DMS 273 (cell line): ENCODE measurements around the gene AKAP1.

Source experiments
- DNase-seq: peaks from one replicate; lab custom pipeline; 2025; ENCODE audit not compliant: unreplicated experiment; lab: John Stamatoyannopoulos, UW

Gene AKAP1

DNA sequence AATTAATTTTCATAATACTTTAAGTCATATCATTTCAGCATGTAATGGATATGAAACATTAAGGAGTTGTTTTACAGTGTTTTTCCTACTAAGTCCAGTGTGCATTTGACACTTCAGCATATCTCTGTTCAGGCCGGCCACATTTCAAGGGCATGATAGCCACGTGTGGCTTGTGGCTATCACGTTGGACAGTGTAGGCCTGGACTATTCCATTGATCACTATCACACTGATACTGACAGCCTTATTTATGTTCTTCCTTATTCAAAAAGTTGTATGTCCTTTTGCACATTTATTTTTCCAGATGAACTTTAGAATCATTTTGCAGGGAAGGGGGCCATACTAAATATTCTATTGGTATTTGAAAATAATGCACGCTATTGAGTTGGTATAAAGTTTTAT is 39.0 kb downstream of the AKAP1 start:
- no peak for DNase-seq

GRCh38 chr17:57125406-57125805 is 40.4 kb downstream of the AKAP1 start:
- DNase-seq, result peak; percentile 26

DNA sequence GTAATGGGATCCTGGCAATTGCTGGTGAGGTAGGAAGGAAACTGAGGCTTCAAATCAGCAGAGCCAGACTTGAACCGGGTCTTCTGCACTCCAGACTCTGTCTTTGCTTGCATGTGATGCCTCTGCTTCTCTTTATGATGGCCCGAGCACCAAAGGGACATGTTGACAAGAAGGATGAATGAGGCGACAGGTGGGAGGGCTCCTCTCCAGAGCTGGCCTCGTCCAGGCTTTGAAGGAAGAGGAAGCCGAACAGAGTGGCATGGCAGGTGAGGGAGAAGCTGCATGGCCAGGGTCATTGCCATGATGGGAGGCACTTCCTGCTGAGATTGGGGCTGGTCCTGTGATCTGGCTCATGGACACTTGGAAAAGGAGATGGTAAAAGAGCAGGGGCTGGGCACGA is 40.8 kb downstream of the AKAP1 start:
- no peak for DNase-seq

DNA sequence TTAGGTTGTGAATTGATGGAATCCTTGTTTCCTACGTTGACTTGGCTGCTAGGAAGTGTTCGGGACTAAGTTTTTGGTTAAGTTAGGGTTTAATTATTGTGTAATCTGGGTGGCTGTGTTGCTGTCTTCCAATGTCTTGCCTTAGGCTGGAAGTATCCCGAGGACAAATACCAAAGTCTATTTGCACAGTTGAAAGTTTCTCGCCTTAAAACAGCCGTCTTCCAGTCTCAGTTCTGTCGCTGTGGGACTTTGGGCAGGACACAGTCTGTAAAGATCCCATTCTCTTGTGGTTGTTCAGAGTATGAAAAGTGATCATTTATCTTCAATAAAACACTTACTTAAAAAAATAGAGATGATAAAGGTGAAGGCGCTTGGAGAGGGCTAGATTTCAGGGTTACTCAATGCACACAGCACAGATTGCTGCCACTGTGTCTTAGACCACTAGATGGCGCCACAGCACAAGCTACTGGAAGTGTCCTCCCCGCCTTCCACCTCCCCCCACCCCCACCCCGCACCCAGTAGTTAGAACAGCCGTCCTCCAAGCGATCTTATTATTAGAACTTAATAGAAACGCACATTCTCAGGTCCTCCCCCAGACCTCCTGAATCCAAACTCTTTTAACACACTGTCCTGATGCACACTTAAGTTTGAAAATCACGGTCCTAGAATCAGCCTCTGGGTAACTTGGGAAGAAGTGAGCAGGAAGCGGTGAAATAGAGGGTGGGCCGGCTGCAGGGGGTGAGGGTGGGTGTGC is 45.8 kb downstream of the AKAP1 start:
- DNase-seq, result peak; percentile 92

GRCh38 chr17:57132663-57133062 is 47.6 kb downstream of the AKAP1 start:
- DNase-seq, result no peak

GRCh38 chr17:57133486-57133885 is 48.4 kb downstream of the AKAP1 start:
- DNase-seq, result no peak

GRCh38 chr17:57135026-57135788 is 50.2 kb downstream of the AKAP1 start:
- DNase-seq, result no peak

DNA sequence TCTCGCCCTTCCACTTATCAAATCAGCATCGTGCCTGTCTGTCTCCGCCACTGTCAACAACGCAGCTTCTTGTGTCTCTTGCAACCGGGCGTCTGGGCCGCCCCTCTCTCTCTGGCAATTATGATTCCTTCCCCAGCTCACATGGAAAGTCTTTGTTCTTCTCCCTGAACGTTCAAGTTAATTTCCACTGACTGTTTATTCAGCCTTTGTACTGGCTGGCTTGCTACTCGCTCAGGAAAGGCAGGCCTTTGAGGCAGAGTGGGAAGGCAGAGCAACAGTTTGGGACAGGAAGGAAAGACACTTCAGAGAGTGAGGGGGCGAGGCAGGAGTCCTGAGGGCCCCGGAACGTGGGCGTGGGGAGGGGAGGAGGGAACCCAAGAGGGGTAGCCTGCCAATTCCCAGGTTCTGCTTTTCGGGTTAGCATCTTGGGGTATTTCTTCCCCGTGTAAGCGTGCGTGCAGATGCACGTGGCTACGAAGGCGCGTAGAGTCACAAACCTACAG is 50.8 kb downstream of the AKAP1 start:
- no peak for DNase-seq

DNA sequence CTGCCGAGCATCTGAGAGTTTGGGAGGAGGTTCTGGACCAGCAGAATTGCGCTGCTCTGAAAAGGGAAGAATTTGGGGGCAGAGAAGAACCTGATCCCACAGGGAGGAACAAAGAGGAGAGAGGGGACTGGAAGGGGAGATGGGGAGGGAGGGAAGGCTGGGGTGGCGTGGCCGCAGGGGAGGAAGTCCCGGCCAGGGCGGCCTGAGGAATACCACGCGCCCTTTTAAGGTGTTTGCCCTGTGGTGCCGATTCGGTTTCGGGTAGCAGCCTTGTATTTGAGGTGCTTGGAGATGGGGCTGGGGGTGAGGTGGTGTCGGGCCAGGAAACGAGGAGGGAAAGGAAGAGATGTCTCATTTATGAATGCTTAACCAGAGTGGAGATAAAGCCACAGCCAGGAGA is 51.3 kb downstream of the AKAP1 start:
- DNase-seq, result no peak

DNA sequence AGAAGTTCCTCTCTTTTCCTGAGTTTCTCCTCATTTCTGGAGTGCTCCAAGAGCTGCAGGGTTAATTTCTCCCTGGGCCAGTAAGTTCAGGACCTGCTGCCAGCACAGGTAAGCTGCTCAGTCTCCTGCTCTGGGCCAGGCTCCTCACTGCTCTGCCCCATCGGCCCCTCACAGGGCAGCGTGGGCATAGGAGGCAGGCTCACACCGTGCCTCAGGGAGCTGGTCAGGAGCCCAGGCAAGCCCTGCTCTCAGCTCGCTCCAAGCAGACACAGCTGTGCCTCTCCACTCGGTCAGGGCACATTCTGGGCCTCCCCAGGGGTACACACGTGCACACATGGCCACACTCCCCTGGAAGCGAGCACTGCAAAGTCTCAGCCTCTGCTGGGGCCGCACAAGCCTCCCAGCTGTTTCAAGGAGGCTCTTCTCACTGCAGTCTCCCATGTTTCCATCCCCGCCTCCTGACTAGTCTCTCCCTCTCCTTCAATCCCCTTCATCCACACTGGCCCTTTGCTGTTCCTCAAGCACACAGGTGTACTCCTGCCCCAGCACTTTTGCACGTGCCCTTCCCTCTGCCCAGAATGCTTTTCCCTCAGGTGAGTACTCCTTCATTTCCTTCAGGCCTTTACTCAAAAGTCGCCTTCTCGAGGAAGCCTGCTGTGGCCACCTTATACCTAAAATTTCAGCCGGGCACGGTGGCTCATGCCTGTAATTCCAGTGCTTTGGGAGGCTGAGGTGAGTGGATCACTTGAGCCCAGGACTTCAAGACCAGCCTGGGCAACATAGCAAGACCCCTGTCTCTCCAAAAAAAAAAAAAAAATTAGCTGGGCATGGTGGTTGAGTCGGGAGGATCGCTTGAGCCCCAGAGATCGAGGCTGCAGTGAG is 53.2 kb downstream of the AKAP1 start:
- DNase-seq, result no peak

DNA sequence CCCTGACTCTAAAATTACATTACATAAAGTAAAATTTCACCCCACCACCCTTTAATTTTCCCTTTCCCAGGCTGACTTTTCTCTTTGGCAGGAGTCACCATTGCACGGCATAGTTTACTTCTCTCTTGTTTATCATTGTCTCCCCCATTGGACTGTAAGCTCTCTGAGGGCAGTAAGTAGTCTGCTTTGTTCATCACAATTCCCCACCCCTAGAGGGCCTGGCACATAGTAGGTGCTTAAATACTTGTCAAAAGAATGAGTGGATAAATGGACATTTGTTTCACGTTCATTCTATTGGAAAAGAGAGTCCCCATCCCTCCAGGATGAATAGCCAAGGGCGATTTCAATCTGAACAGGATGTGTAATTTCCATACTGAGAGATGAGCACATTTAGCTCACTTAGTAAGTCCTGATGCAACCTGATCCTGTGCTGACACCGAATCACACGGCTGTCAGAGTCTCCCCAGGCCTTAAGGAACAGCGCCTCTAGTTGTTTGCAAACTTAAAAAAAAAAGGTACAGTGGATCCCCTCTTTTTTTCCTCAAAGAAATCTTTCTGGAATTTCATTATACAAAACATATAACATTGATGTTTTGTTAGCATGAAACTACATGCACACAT is 54.0 kb downstream of the AKAP1 start:
- DNase-seq, result no peak

DNA sequence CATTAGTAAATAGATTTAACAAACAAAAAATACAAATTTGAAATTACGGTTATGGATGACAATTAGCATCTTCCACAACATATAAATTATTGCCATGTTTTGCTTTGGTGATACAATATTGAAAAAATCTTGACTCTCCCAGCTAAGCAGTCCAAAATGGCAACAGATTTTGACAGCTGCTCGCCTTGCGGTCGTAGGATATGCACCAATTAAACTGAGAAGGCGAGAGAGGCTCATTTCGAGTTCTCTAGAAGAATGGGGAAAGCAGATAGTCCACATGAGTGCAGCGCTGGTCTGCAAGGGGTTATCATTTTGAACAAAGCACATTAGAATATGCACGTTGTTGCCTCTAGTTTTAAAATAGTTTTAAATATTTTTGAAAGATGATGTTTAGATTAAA is 55.3 kb downstream of the AKAP1 start:
- no peak for DNase-seq

DNA sequence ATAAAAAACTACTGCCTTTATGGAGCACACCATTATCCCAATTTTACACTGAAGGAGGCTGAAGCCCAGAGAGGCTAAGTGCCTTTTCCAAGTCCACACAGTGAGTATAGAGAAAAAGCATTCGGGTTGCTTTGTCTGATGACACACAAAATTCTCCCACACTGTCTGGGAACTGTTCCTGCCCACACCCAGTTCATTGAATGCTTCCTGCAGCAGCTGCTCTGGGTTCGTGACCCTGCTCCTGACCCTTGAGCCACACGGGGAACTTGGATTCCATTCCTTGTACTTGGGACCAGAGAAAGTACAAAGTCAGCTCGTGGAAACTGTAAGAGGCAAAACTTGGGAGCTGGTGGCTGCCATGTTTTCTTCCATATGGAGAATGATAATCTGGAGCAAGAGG is 57.9 kb downstream of the AKAP1 start:
- DNase-seq, result no peak

- DNase-seq, result no peak
Observed at GRCh38 chr17:57143361-57143760, 58.3 kb downstream of the AKAP1 start.

GRCh38 chr17:57143919-57144318 is 58.9 kb downstream of the AKAP1 start:
- no peak for DNase-seq

DNA sequence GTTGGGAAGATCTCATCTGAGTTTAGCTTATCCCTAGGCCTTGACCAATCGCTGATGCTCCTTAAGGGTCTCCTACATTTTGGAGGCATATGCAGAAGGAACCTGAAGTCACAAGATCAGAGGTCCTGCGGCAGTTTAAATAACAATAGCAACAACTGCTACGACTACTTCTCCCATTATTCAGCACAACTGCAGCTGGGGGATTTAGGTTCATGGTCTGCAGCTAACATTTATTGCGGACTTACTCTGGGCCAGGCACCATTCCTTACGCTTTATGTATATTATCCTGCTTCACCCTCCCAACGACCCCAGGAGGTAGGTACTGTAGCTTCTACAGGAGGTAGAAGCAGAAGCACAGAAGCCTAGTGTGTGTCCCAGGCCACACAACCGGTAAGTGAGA is 59.5 kb downstream of the AKAP1 start:
- DNase-seq, result no peak

DNA sequence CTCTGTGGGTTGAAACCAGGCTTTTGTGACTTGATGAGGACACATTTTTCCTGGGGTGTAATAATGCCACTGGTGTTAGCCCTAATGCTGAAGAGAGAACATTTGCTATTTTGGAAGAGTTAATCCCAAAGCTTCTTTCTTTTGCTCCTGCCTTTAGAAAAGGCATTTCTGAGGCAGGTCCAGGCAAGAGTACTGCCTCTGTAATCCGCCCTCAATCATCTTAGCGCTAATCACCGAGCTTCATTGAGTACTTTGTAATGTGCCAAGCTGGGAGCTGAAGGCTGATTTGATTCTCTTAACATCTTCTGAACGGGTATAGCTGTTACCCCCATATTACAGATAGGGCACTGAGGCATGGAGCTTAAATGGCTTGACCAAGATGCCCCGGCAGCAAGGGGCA is 60.3 kb downstream of the AKAP1 start:
- DNase-seq, result no peak

DNA sequence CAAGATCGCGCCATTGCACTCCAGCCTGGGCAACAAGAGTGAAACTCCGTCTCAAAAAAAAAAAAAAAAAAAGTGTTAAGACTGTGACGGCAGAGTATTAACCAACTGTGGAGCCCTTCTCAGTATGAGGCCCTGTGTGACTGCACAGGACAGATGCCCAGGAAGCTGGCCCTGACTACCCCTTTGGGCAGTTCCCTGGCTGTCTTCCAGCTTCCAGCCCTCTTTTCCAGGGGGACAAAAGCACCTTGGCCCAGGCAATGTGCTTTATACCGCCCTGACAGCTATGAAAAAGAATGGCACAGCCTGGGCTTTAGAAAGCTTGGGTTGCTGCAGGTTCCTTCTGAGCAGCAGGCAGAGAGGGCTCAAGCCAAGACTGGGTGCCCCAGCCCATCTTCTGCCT is 61.2 kb downstream of the AKAP1 start:
- no peak for DNase-seq

- DNase-seq, result no peak
Observed at GRCh38 chr17:57151798-57152197, 66.8 kb downstream of the AKAP1 start.

GRCh38 chr17:57152967-57153528 is 68.0 kb downstream of the AKAP1 start:
- DNase-seq, result no peak

DNA sequence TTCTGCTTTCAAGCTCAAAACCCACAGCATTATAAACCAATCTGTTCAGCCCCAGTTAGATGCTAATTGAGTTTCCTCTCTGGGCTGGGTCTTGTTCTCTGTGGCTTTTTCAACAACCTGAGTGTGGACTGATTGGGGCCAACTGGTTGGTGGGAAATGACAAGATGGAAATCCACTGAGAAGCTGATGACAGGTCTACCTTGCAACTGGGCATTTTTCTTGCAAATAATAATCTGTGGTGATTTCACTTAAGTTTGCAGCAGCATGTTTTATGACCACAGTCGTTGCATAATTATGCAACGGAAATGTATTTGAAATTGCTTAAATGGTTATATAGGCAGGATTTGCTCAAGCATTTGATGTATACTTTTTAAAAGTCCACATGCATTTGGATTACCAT is 69.9 kb downstream of the AKAP1 start:
- DNase-seq, result no peak
